GM21825 (cell line): Measurements from ENCODE around the gene NUP62.
A peak's percentile ranks its signal among the peaks of the same experiment; 100 is the strongest.
"Not testable (repeated sequence)": the region's sequence is repeated elsewhere in the genome, so short reads cannot be mapped to it uniquely, and the experiment has no call there.

Experiments used
- ATAC-seq: cut with Tn5 transposase; IDR thresholded peaks from one replicate; pipeline ENCODE4 v1.9.1; 2021; ENCODE audit warnings: mild to moderate bottlenecking, moderate library complexity; ENCODE audit not compliant: unreplicated experiment

NUP62 gene

GRCh38 chr19:49925486-49925885, 3.8 kb downstream of the NUP62 start:
- ATAC-seq: no peak

- ATAC-seq: not testable (repeated sequence)
Observed at GRCh38 chr19:49924881-49925210, 4.5 kb downstream of the NUP62 start.

GRCh38 chr19:49924004-49924880, 5.1 kb downstream of the NUP62 start:
- ATAC-seq: no peak

DNA sequence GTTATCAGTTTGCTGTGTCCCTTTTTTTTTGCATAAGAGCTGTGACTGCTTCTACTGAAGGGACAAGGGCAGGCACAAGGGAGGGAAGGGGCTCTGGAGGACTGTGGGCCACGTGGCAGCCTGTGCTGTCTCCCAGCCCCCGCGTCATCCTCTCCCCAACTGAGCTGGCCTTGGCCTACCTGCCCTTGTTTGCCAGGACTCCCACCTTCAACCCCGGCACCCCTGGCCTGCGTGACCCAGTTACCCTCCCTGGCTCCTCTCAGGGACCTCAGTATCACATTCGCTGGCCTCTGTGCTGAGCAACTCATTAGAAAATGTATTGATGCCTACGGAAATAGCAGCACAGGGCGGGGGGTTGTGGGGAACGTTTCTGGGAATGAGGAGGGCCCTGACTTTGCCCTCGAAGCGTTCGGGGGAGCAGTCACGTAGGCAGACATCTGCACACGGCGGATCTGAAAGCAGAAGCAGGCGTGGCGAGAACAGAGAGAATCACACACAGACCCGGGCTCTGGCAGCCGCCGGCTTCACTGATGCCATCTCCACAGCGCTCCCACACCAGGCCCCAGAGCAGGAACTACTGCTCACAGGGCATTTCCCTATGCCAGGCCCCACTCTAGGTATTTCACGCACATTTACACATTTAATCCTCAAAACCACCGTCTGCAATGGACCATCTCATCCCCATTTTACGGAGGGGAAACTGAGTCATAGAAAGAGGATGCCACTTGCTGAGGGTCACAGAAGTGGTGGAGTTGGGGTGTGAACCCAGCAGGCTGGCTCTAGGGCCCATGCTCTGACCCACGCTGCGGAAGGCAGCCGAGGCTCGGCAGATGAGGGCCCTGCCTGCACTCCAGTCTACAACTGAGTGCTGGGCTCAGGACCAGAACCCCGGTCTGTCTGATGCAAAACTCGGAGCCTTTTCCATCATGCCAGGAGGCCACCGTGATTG, 6.0 kb downstream of the NUP62 start:
- no peak for ATAC-seq

DNA sequence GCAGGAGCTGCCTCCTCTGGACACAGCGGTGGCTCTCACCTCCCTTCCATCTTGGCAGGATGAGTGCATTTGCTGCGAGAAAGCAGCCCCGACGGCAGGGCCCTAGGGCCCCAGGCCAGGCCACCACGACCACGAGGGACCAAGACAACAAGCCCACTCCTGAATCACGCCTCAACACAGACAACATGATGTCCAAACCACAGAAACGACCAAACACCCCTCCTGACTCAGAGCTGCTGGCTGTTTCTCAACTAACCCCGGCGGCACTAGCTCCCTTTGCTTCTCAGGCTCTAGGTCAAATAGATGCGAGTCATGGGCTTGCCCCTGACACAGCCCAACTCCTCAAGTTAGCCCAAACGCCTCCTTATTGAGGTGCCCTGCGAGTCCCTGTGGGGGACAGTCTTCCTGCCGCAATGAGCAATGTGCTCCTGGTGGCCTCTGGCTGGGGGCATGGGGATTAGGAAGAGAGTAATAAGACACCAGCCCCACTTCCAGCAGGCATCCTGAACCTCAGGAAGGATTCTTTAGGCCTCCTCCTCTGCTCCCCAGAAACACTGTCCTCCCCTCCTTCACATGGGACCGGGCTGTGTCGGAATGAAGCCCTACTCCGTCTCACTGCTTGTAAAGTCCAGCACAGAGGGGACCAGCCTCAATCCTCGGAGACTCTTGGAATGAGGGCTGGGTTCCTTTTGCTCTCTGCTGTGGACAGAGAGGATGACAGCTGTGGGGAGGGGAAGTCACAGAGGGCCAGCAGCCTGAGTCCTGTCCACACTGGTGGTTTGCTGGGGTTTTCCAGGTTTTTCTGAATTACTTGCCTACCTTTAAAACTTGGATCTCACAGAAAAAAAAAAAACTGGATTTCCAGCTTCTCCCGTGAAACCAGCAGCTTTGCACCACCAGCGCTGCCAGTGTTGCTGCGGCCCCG, 7.2 kb downstream of the NUP62 start:
- no peak for ATAC-seq

DNA sequence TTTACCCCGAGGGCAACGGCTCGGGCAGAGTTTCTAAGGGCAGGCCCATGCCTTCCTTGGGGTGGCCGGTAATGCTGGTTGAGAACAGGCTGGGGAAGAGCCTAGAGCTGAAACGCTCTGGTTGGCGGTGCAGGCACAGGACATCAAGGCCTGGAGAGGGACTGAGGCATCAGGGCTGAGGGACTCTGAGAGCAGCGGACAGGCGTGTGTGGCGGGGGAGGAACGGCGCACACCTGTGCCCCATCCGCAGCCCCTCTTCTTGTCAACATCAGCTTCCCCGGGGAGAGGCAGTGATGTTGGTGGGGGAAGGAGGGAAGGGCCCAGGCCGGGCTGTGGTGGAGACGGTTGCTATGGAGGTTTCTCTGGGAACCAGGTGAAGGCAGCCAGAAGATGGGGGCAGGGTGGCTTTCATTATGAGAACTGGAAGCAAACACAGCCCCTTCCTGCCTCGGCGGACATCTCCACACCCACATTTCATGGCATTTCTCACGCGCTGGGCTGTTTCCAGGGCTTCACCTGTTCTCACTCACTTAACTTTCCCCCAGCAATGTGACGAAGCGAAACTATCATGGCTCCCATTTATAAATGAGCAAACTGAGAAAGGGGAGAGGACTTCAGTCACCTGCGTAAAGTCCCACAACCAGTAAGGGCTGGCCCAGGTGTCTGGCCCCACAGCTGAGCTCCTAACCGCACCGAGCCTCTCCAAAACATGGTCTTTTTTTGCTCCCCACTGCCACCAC, 8.5 kb downstream of the NUP62 start:
- no peak for ATAC-seq

- no peak for ATAC-seq
Observed at GRCh38 chr19:49918089-49918488, 11.2 kb downstream of the NUP62 start.

DNA sequence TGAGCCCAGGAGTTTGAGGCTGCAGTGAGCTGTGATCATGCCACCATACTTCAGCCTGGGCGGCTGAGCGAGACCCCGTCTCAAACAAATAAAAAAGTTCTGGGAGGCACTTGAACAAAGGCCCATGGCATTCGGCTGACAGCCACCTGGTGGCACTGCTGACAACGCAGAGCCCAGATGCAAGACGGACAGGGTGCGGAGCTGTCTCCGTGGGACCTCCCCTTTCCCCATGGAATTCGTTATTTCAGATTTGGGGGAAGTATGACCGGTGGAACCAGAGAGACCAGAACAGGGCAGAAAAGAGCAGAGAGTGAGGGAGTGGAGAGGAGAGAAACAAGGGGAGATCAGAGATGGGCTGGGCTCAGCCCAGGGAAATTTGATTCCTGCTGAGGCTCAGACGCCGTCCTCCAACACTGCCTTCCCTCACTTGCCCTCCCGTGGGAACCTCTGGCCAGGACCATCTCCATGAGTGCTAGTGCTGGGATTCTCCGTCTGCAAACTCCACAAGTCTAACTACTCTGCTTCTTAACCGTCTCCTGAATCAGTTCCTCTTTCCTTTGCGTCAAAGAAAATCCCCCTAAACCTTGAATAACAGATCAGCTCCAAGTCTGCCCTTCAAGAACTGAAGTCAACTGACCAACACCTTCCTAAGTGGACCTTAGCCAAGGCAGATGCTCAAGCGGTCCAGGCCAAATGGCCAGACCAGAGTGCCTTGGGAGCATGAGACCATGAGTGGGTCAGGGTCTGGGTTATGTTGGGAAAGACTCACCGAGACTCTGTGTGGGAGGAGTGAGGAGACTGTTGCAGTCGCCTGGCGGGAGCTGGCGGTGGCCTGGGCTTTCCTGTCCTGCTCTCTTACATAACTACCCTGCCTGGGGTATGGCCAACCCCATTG, 12.2 kb downstream of the NUP62 start:
- ATAC-seq: no peak

DNA sequence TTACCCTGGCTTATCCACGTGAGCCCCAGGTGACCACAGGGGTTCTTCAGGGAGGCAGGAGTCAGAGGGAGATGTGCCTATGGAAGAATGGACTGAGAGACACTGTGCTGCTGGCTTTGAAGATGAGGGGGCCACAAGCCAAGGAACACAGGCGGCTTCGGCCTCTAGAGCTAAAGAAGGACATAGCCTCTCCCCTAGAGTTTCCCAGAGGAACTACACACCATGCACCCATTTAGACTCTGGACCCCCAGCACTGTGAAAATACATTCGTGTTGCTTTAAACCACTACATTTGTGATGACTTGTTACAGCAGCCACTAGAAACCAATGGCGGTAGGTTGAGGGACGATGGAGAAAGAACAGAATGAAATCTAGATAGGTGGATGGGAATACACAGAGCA, 14.0 kb downstream of the NUP62 start:
- ATAC-seq: no peak

DNA sequence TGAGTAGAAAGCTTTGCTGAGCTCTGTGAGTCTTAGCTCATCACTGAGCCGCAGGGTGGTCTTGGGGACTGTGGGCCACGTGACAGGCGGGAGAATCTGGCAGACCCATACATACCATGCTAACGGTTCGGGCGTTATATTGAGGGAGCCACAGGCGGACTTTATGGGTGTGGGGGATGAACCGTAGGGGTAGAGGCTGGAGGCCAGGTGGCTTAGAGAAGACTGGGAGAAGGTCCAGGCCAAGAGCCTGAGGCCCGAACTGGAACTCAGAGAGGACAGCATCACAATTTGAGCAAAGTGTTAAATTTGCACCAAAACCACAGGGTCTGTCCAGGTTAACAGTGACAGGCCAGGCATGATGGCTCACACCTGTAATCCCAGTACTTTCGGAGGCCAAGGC, 15.6 kb downstream of the NUP62 start:
- ATAC-seq: no peak

- no peak for ATAC-seq
Observed at GRCh38 chr19:49912965-49913685, 16.2 kb downstream of the NUP62 start.

DNA sequence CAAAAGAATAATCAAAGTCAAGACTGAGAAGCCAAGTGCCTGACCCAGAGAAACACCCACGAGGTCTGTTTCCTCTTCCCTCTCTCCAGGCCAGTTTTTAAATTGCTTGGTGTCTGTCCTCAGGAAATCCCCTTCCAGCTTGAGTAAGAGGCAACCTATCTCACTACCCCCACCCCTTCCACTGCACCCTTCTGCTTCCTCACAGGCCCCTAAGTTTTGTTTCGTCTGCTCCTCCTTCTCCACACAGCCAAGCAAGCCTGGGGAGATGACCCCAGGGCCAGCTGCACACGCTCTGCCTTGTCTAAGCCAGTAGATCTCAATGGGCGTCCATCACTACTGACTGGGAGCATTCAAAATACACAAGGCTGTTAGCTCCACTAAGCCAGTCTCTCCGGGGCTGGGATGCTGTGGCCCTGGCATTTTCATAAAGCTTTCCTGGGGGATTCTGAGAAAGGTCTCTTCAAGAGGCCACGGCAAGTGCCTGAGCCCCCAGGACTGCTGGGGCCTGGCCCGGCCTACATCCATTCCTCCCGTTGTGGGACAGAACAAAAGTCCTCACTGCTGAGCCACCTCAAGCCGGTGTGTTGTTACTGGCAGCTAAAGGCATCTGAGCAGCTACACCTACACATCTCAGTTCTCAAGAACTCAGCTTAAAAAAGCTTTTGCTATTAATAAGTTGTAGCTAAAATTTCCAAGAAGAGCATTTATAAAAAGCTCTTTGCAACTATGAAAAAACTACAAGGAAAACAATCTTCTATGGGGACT, 17.7 kb downstream of the NUP62 start:
- ATAC-seq: peak; percentile 40

GRCh38 chr19:49910179-49910578, 19.1 kb downstream of the NUP62 start:
- no peak for ATAC-seq

DNA sequence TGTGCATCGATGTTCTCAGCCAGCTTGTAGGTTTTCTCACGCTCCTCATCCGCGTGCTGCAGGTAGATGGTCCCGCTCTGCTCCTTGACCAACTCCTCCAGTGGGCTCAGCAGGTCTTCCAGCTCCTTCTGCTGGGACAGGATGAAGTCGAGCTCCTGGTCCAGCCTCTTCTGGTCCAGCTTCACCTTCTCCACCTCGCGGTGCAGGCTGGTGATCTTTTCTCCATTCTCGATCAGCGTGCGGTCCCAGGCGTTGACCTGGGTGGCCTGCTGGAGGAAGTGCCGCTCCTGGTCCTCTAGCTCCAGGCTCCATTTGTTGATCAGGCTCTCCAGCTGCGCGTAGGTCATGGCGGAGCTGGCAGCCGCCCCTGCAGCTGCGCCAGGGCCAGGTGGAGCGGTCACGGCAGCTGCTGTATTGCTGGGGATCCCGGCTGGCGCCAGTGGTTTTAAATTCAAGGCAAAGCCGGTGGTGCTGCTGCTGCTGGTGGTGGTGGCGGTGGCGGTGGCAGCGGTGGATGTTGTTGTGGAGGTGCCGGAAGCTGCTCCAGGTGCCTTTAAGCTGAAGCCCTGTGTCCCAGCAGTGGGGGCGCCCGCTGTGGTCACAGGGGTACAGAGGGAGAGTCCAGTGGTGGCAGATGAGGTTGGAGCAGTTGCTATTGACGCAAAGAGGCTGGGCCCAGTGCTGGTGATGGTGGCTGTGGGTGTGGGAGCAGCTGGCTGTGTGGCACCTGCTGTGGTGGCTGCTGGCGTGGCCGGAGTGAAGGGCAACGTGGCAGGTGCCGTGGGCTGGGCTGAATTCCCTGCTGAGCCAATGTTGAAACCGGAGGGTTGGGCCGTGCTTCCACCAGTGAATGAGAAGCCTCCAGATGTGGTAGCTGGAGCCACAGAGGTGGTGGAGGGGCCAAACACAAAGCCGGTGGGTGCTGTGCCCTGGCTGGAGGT, 20.6 kb downstream of the NUP62 start:
- ATAC-seq: no peak

DNA sequence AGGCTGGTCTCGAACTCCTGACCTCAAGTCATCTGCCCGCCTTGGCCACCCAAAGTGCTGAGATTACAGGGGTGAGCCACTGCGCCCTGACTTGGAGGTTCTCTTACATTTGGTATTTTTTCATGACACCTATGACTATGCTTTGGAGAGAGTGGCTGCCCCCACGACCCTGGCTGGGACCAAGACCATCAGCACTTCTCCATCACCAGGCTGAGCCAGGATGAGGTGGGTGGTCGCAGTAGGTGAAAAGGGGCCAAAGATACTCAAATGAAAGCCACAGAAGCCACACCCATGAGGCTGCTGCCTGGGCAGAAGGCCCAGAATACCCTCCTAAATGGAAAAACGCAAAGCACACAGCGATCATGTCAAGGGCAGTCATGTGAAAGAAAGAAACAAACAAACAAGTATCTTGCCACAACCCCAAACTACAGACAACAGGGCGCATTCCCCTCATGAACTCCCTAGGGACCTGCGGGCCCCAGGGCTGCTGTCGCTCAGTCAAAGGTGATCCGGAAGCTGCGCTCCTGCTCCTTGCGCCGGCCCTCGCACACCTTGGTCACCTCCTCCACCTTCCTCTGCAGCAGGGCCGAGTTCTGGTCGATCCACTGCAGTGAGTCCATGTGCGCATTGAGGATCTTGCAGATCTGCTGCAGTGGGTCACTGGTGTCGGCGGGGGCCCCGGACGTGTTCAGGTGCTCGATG, 21.4 kb downstream of the NUP62 start:
- no peak for ATAC-seq
